Limb (tissue), 2 donors: ENCODE measurements around the gene ZSWIM5.

Source experiments
- DNase-seq, 2 donors: peaks; one replicate each; pipeline ENCODE4 v3.0.0-alpha.2; 2016; ENCODE audit errors: extremely low spot score in 2 of 2

The ZSWIM5 gene

GRCh38 chr1:45035631-45036301, 170.6 kb downstream of the ZSWIM5 start:
- DNase-seq = no peak

- DNase-seq = no peak
Measured at GRCh38 chr1:45033356-45033755, 173.0 kb downstream of the ZSWIM5 start.

GRCh38 chr1:45032837-45033236, 173.6 kb downstream of the ZSWIM5 start:
- DNase-seq = no peak

- DNase-seq = no peak
Measured at GRCh38 chr1:45026446-45026845, 180.0 kb downstream of the ZSWIM5 start.

- DNase-seq = no peak
Measured at GRCh38 chr1:45023663-45024062, 182.7 kb downstream of the ZSWIM5 start.

- peak in 1 of 2 donors; percentile 47 for DNase-seq
Measured at GRCh38 chr1:45018599-45019230, 187.7 kb downstream of the ZSWIM5 start.

- DNase-seq = no peak
Measured at GRCh38 chr1:45016767-45017166, 189.6 kb downstream of the ZSWIM5 start.

- DNase-seq = no peak
Measured at GRCh38 chr1:45016090-45016697, 190.2 kb downstream of the ZSWIM5 start.

- DNase-seq = no peak
Measured at GRCh38 chr1:45015683-45016082, 190.7 kb downstream of the ZSWIM5 start.

- peak; percentile 86 to 88 for DNase-seq
Measured at GRCh38 chr1:45014321-45015028, 191.9 kb downstream of the ZSWIM5 start.

- no peak for DNase-seq
Measured at GRCh38 chr1:45013551-45014209, 192.7 kb downstream of the ZSWIM5 start.

- peak; percentile 34 to 76 for DNase-seq
Measured at GRCh38 chr1:45012639-45013278, 193.6 kb downstream of the ZSWIM5 start.

- peak; percentile 91 to 99 for DNase-seq
Measured at GRCh38 chr1:45011837-45012638, 194.4 kb downstream of the ZSWIM5 start, which contains the start of gene UROD. UROD (plus strand) TSS chr1:45012254; CDS start chr1:45012266, 12 bp downstream.

- peak; percentile 82 to 83 for DNase-seq
Measured at GRCh38 chr1:45010855-45011811, 195.3 kb downstream of the ZSWIM5 start, which contains the start of gene HECTD3. HECTD3 (minus strand) TSS chr1:45011324; CDS start chr1:45011257, 67 bp downstream.

- no peak for DNase-seq
Measured at GRCh38 chr1:45009956-45010854, 196.2 kb downstream of the ZSWIM5 start.

- DNase-seq = no peak
Measured at GRCh38 chr1:45009296-45009865, 197.0 kb downstream of the ZSWIM5 start.

- no peak for DNase-seq
Measured at GRCh38 chr1:45008516-45008915, 197.9 kb downstream of the ZSWIM5 start.
